ENCODE results near the gene NEK11.

Gene NEK11, protein sequence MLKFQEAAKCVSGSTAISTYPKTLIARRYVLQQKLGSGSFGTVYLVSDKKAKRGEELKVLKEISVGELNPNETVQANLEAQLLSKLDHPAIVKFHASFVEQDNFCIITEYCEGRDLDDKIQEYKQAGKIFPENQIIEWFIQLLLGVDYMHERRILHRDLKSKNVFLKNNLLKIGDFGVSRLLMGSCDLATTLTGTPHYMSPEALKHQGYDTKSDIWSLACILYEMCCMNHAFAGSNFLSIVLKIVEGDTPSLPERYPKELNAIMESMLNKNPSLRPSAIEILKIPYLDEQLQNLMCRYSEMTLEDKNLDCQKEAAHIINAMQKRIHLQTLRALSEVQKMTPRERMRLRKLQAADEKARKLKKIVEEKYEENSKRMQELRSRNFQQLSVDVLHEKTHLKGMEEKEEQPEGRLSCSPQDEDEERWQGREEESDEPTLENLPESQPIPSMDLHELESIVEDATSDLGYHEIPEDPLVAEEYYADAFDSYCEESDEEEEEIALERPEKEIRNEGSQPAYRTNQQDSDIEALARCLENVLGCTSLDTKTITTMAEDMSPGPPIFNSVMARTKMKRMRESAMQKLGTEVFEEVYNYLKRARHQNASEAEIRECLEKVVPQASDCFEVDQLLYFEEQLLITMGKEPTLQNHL

DNA sequence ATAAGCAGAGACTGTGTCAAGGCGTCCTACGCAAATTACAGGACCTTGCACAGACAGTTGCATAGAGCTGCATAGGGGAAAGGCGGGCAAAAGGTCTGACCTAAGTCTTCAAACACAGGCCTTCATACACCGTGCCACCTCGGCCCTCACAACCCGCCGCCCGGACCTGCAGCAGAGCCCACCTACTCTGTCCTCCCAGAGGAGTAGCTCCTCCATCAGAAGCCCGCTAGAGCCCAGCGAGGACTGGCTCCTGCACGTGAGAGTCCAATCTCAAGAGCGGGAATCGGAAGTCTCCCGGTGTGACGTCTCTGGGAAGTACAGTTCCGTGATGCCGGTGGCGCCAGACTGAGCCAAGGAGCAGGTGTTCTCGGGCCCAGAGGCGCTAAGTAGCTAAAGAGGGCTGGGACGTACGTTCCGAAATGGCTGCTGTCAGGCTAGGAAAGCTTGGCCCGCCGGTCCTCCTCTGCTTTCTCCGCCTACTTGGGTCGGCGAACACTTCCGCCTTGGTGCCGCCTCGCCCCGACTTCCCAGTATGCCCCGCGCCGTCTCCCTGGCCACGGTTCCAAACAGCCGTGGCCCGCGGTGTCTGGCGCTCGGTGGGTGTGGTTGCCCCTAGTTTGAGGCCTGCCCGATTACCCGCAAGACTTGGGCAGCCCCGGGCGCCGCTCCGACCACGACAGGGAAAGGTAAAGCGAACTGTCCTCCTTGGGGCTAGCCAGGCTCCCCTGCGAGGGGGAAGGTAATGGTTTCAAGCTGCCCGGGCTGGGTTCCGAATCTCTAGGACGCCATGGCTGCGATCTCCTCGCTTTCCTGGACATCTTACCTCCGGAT lies at the start of gene NEK11, which contains the start of gene ASTE1:
Gene NEK11 (plus strand): TSS at position 557 of the 831 bp plus-strand sequence. CDS start 2,832 bp downstream, outside the sequence.
Gene ASTE1 (minus strand): TSS at position 505 of the 831 bp plus-strand sequence. CDS start 1,519 bp downstream, outside the sequence.
- no peaks in the 10 kb centered on the region for H3K9me3 ChIP-seq (ENCODE audit: control insufficient read depth, insufficient read depth, low read length)
- no peak within 1 kb of the TSS for H3K27ac ChIP-seq (ENCODE audit: low read length)
- WGBS (ENCODE audit: insufficient coverage, insufficient read length): no CpG with 5 or more reads among the region's 56 CpGs
- peak; percentile 39 for DNase-seq (ENCODE audit: low read depth, low spot score)
- no peaks in the 10 kb centered on the region for H3K27me3 ChIP-seq (ENCODE audit: control insufficient read depth, insufficient read depth, low read length)
- H3K36me3 ChIP-seq (ENCODE audit: control insufficient read depth, insufficient read depth, low read length): no peaks in the 10 kb centered on the region
- H3K4me3 ChIP-seq (ENCODE audit: low read length): peak within 1 kb of the TSS; percentile 48; the same call in 1 of the 2 replicates
- 0 out of 2 replicates have a peak, but pooled peaks cover 1% of the 10 kb centered on the region for H3K4me1 ChIP-seq (ENCODE audit: control insufficient read depth, insufficient read depth, low read length)

DNA sequence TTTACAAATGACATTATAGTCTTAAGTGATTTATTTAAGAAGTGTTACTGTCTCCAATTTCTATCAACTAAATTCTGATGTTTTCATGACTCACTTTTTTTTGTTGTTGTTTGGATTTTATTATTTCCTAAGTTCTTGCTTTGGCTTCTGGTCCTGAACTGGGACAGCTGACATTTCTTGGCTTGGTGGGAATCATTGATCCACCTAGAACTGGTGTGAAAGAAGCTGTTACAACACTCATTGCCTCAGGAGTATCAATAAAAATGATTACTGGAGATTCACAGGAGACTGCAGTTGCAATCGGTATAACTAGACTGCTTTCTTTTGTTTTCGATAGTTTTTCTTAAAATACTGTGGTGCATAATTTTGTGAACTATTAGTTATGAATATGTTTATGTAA lies 47.6 kb upstream of the NEK11 start:
- Histone ChIP-seq H3K27ac (ENCODE audit: low read length) (no peak overlapping the region), H3K4me1 (ENCODE audit: control insufficient read depth, insufficient read depth, low read length) (no peaks in the 10 kb centered on the region), H3K4me3 (ENCODE audit: low read length) (no peak overlapping the region), H3K9me3 (ENCODE audit: control insufficient read depth, insufficient read depth, low read length) (no peaks in the 10 kb centered on the region), H3K36me3 (ENCODE audit: control insufficient read depth, insufficient read depth, low read length) (no peaks in the 10 kb centered on the region), H3K27me3 (ENCODE audit: control insufficient read depth, insufficient read depth, low read length) (no peaks in the 10 kb centered on the region; the same call in 1 of the 2 replicates)
- WGBS (ENCODE audit: insufficient coverage, insufficient read length): 100% methylated on average over 1 of the region's 2 CpGs
- DNase-seq (ENCODE audit: low read depth, low spot score): no peak

DNA sequence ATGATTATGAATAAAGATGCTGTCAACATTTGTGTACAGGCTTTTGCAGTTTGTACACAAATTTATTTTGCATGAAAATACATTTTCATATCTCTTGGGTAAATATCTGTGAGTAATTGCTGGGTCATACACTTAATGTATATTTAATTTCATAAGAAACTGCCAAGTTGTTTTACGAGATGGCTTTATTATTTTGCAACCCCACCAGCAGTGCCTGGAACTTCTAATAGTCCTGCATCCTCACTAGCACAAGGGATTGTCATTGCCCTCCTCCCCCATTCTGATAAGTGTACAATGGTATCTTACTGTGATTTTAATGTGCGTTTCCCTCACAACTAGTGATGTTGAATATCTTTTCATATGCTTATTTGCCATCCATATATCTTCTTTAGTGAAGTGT lies 45.2 kb upstream of the NEK11 start:
- no peak overlapping the region for H3K4me3 ChIP-seq (ENCODE audit: low read length)
- no peaks in the 10 kb centered on the region for H3K27me3 ChIP-seq (ENCODE audit: control insufficient read depth, insufficient read depth, low read length)
- H3K9me3 ChIP-seq (ENCODE audit: control insufficient read depth, insufficient read depth, low read length): no peaks in the 10 kb centered on the region
- no peak overlapping the region for H3K27ac ChIP-seq (ENCODE audit: low read length)
- H3K36me3 ChIP-seq (ENCODE audit: control insufficient read depth, insufficient read depth, low read length): no peaks in the 10 kb centered on the region
- no peak for DNase-seq (ENCODE audit: low read depth, low spot score)
- WGBS (ENCODE audit: insufficient coverage, insufficient read length): no CpG with 5 or more reads among the region's 2 CpGs
- H3K4me1 ChIP-seq (ENCODE audit: control insufficient read depth, insufficient read depth, low read length): no peaks in the 10 kb centered on the region

DNA sequence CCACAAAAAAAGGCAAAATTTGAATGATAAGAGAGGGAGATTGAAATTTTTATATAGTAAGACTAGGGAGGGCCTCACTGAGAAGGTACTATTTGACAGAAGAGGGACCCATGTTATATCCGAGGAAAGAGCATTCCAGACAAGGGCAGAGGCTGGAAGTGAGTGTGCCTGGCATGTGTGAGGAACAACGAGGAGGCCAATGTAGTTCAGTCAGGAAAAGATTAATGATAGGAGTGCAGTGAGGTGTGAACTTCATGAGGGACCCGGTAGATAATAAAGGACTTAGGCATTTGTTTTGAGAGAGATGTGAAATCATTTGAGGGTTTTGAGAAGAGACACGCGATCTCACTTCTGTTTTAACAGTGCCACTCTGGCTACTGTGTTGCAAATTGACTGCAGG lies 36.4 kb upstream of the NEK11 start:
- H3K9me3 ChIP-seq (ENCODE audit: control insufficient read depth, insufficient read depth, low read length): no peaks in the 10 kb centered on the region
- no peaks in the 10 kb centered on the region; the same call in 1 of the 2 replicates for H3K27me3 ChIP-seq (ENCODE audit: control insufficient read depth, insufficient read depth, low read length)
- no peaks in the 10 kb centered on the region for H3K4me1 ChIP-seq (ENCODE audit: control insufficient read depth, insufficient read depth, low read length)
- no peak overlapping the region for H3K4me3 ChIP-seq (ENCODE audit: low read length)
- no peak overlapping the region for H3K27ac ChIP-seq (ENCODE audit: low read length)
- H3K36me3 ChIP-seq (ENCODE audit: control insufficient read depth, insufficient read depth, low read length): no peaks in the 10 kb centered on the region
- DNase-seq (ENCODE audit: low read depth, low spot score): no peak
- no CpG with 5 or more reads among the region's 5 CpGs for WGBS (ENCODE audit: insufficient coverage, insufficient read length)

DNA sequence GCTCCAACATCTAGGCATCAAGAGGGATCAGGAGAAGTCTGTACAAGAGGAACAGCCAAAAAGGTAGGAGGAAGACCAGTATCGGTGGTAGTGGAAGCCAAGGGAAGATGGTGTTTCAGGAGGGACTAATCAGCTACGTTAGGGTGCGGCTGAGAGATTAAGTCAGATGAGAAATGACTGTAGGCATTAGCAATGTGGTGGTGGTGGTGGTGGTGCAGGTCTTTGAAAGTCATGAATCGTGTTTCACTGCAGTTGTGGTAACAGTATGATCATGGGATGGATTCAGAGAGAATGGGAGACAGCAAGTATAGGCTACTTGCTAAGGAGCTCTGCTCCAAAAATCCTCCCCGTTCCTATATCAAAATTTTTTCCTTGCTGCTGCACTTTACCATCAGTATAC lies 35.6 kb upstream of the NEK11 start:
- no peaks in the 10 kb centered on the region for H3K36me3 ChIP-seq (ENCODE audit: control insufficient read depth, insufficient read depth, low read length)
- no peaks in the 10 kb centered on the region; the same call in 1 of the 2 replicates for H3K27me3 ChIP-seq (ENCODE audit: control insufficient read depth, insufficient read depth, low read length)

DNA sequence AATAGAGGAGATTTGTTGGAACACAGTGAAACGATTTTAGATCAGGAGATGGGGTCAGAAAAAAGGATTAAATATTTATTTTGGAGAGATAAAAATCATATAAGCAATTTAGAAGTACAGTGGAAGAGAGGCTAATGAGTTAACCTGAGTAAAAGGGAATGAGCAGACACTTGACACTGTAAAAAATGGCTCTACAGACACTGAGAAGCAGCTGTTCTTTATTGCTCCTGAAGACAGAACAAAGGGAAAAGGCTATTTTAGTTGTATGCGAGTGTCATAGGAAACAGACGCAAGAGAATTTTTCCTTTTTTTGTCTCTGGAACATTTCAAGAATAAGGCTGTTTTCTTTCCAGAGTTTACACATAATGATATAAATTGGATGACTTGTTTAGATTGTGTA lies 34.3 kb upstream of the NEK11 start:
- WGBS (ENCODE audit: insufficient coverage, insufficient read length): 100% methylated on average over 1 of the region's 3 CpGs

More for the DNA sequence above, 35.6 kb upstream of the NEK11 start:
- Histone ChIP-seq H3K4me3 (ENCODE audit: low read length) (no peak overlapping the region), H3K27ac (ENCODE audit: low read length) (no peak overlapping the region), H3K4me1 (ENCODE audit: control insufficient read depth, insufficient read depth, low read length) (no peaks in the 10 kb centered on the region), H3K9me3 (ENCODE audit: control insufficient read depth, insufficient read depth, low read length) (no peaks in the 10 kb centered on the region)
- DNase-seq (ENCODE audit: low read depth, low spot score): no peak
- no CpG with 5 or more reads among the region's 5 CpGs for WGBS (ENCODE audit: insufficient coverage, insufficient read length)

DNA sequence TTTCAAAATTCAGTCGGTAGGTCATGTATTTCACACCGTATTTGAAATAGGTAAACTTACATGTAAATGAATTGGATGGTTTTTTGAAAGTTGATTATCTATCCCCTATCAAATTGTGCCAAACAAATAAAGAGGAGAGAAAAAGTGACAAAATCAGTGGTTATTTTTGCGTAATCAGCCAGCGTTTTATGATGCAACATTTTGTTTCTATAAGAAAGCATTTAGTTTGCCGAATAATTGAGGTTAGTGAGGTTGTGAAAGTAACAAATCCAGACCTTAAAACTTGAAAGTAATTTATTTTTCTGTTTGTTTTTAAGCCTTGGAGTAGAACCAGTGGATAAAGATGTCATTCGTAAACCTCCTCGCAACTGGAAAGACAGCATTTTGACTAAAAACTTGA lies 29.4 kb upstream of the NEK11 start:
- Histone ChIP-seq H3K4me3 (ENCODE audit: low read length) (no peak overlapping the region), H3K27ac (ENCODE audit: low read length) (no peak overlapping the region), H3K36me3 (ENCODE audit: control insufficient read depth, insufficient read depth, low read length) (no peaks in the 10 kb centered on the region), H3K9me3 (ENCODE audit: control insufficient read depth, insufficient read depth, low read length) (no peaks in the 10 kb centered on the region), H3K4me1 (ENCODE audit: control insufficient read depth, insufficient read depth, low read length) (no peaks in the 10 kb centered on the region), H3K27me3 (ENCODE audit: control insufficient read depth, insufficient read depth, low read length) (no peaks in the 10 kb centered on the region)
- no peak for DNase-seq (ENCODE audit: low read depth, low spot score)
- 100% methylated on average over 1 of the region's 7 CpGs for WGBS (ENCODE audit: insufficient coverage, insufficient read length)

More for the DNA sequence above, 34.3 kb upstream of the NEK11 start:
- DNase-seq (ENCODE audit: low read depth, low spot score): no peak
- Histone ChIP-seq H3K27ac (ENCODE audit: low read length) (no peak overlapping the region), H3K36me3 (ENCODE audit: control insufficient read depth, insufficient read depth, low read length) (no peaks in the 10 kb centered on the region), H3K4me1 (ENCODE audit: control insufficient read depth, insufficient read depth, low read length) (no peaks in the 10 kb centered on the region), H3K9me3 (ENCODE audit: control insufficient read depth, insufficient read depth, low read length) (no peaks in the 10 kb centered on the region), H3K27me3 (ENCODE audit: control insufficient read depth, insufficient read depth, low read length) (no peaks in the 10 kb centered on the region; the same call in 1 of the 2 replicates), H3K4me3 (ENCODE audit: low read length) (no peak overlapping the region)

DNA sequence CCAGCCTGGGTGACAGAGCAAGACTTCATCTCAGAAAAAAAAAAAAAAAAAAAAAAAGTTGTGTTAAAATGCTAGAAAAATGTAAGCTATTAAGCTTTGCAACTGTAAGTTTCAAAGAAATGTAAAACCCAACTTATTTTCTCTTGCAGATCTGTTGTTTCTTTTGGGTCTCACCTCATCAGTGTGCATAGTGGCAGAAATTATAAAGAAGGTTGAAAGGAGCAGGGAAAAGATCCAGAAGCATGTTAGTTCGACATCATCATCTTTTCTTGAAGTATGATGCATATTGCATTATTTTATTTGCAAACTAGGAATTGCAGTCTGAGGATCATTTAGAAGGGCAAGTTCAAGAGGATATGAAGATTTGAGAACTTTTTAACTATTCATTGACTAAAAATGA lies 25.6 kb upstream of the NEK11 start:
- no peaks in the 10 kb centered on the region for H3K4me1 ChIP-seq (ENCODE audit: control insufficient read depth, insufficient read depth, low read length)
- no peak for DNase-seq (ENCODE audit: low read depth, low spot score)
- H3K9me3 ChIP-seq (ENCODE audit: control insufficient read depth, insufficient read depth, low read length): no peaks in the 10 kb centered on the region
- H3K27me3 ChIP-seq (ENCODE audit: control insufficient read depth, insufficient read depth, low read length): no peaks in the 10 kb centered on the region
- H3K27ac ChIP-seq (ENCODE audit: low read length): no peak overlapping the region
- H3K36me3 ChIP-seq (ENCODE audit: control insufficient read depth, insufficient read depth, low read length): no peaks in the 10 kb centered on the region
- H3K4me3 ChIP-seq (ENCODE audit: low read length): no peak overlapping the region
- no CpG with 5 or more reads among the region's 1 CpG for WGBS (ENCODE audit: insufficient coverage, insufficient read length)

DNA sequence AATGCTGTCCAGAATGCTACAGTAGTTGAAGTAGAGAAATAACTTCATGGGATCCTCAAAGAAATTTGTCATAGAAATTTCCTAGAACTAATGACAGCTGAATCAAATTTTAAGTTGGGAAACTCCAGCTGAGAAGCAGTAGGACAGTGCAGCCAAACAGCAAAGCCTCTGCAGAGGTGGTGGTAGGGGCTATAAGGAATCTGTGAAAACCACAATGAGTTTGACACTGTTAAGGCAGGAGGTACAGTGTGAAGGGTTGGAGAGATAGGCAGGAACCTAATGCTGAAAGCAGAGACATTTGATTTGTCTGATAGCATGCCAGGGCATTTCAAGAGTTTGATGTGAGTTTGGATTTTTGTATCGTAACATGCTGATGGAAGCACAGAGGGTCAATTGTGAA lies 22.1 kb upstream of the NEK11 start:
- no peaks in the 10 kb centered on the region for H3K4me1 ChIP-seq (ENCODE audit: control insufficient read depth, insufficient read depth, low read length)
- no peaks in the 10 kb centered on the region for H3K27me3 ChIP-seq (ENCODE audit: control insufficient read depth, insufficient read depth, low read length)
- H3K9me3 ChIP-seq (ENCODE audit: control insufficient read depth, insufficient read depth, low read length): no peaks in the 10 kb centered on the region
- H3K27ac ChIP-seq (ENCODE audit: low read length): no peak overlapping the region
- no peak overlapping the region for H3K4me3 ChIP-seq (ENCODE audit: low read length)
- no CpG with 5 or more reads among the region's 1 CpG for WGBS (ENCODE audit: insufficient coverage, insufficient read length)
- no peaks in the 10 kb centered on the region for H3K36me3 ChIP-seq (ENCODE audit: control insufficient read depth, insufficient read depth, low read length)
- DNase-seq (ENCODE audit: low read depth, low spot score): no peak

DNA sequence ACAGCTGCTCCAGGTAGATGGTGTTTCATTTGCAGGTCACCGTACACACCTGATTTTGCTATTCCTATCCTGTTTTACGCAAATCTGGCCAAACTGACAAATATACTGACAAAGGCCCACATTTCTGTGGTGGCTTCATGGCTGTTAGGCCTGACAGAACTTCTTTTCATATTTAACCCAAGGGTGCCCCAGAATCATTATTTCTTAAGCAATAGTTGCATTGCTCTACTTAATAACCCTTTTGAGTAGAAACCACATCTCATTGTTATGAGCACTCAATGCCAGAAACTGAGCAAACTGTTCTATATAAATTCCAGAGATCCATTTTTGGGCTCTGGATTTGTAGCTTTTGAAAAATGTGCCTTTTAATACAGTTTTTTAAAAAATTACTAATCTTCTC lies 19.4 kb upstream of the NEK11 start:
- Histone ChIP-seq H3K9me3 (ENCODE audit: control insufficient read depth, insufficient read depth, low read length) (no peaks in the 10 kb centered on the region), H3K4me1 (ENCODE audit: control insufficient read depth, insufficient read depth, low read length) (no peaks in the 10 kb centered on the region), H3K27ac (ENCODE audit: low read length) (no peak overlapping the region), H3K36me3 (ENCODE audit: control insufficient read depth, insufficient read depth, low read length) (peaks cover 2% of the 10 kb centered on the region; the same call in 1 of the 2 replicates), H3K27me3 (ENCODE audit: control insufficient read depth, insufficient read depth, low read length) (no peaks in the 10 kb centered on the region; the same call in 1 of the 2 replicates), H3K4me3 (ENCODE audit: low read length) (no peak overlapping the region)
- no CpG with 5 or more reads among the region's 2 CpGs for WGBS (ENCODE audit: insufficient coverage, insufficient read length)
- DNase-seq (ENCODE audit: low read depth, low spot score): no peak

Measured in iPS DF 6.9 (cell line).